ENCODE measurements around the gene STRA6.

Gene STRA6

DNA sequence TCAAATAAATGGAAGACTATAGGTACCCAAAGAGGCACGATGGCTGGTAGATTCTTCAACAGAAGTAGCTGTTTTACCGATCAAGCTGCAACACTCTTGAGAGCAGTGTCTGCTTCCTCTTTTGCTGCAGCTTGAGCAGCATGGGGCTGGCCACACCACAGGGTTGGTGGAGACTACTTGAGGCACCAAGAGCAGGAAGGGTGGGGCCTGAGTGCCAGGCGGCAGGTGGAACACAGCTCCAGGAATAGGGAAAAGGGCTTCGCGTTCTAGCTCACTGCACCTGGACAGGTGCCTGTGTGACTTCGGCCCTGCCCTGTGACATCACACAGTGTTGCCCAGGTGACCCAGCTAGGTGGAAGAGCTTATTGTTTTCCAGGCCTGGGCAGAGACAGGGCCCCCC is 33.4 kb upstream of the STRA6 start, which contains the start of gene CCDC33:
Gene CCDC33 (plus strand): TSS at position 365 of the 400 bp plus-strand sequence. CDS start 394 bp downstream, outside the sequence.
- in situ Hi-C loops (cut with HindIII; ENCODE audit: low pct_unique_long_range_greater_than_20kb, low sequenced_read_pairs), result no loop called here
- DNase-seq (ENCODE audit: low read depth in 1 of 2, low spot score in 1 of 2), result no peak
- TF ChIP-seq JUND (IDR thresholded peaks at IDR 0.05; ENCODE audit: low read depth), result no peak

DNA sequence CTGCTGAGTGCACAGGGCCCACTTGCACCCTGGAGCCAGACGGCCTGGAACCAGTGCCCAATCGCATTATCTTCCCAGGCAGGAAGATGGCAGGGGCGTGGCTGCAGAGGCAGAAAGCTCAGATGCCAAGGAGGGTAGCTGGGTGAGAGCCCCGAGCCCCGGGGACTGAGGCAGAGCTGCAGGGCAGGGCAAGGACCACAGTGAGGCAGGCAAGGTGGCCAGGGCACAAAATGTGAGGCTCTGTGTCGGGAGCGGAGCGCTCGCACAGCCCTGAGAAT is 31.9 kb upstream of the STRA6 start:
- in situ Hi-C loops (cut with HindIII; ENCODE audit: low pct_unique_long_range_greater_than_20kb, low sequenced_read_pairs), result no loop called here
- DNase-seq (ENCODE audit: low read depth in 1 of 2, low spot score in 1 of 2), result no peak
- no peak for TF ChIP-seq JUND (IDR thresholded peaks at IDR 0.05; ENCODE audit: low read depth)

DNA sequence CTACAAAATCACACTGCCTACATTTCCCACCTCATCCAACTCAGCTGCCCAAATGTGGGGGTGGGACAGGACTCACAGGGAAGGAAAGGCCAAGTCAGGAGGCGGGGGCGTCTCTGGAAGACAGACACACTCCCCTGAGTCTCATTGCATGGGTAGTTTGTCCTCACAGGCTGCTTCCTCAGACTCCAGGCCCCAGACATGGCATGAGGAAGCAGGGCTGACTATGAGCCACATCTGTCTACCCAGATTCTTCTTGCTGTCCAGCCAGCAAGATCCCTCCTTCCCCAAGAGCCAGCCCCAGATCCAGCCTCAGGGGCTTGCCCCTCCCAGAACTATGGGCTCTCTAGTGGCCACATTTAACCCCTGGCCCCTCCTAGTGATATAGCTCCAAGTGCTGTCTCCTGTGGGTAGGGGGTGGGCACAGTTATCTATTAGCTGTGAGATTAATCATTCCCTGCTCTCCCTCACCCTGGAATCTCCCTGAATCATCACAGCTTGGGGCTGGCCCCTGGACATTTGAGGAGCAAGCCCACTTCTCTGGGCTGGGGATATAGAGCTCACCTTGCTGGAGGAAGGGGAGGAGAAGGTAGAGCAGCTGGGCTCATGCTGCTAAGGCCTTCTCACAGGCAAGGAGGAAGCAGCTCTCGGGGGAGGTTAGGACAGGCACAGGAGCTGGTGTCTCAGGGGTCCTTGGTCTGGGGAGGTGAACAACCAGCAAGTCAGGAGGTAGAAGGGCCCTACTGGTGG is 31.4 kb upstream of the STRA6 start:
- in situ Hi-C loops (cut with HindIII; ENCODE audit: low pct_unique_long_range_greater_than_20kb, low sequenced_read_pairs), result no loop called here
- no peak for TF ChIP-seq JUND (IDR thresholded peaks at IDR 0.05; ENCODE audit: low read depth)
- DNase-seq (ENCODE audit: low read depth in 1 of 2, low spot score in 1 of 2), result no peak

DNA sequence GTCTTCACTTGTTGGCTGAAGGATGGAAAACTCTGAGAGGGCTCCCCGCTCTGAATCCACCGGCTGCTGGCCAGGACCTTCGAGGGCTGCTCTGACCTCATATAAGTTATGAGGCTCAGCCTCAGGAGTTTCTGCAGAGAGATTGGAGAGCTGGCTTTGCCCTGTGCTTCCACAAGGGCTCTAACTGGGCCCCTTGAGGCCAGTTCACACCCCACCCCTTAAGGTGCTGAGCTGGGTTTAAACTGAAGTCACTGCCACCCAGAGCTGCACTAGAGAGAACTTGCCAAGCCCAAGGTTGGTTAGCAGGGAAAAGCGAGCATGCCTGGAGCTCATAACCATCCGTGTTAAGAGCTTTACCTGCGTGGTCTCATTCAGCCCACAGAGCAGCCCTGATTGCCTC is 30.8 kb upstream of the STRA6 start:
- in situ Hi-C loops (cut with HindIII; ENCODE audit: low pct_unique_long_range_greater_than_20kb, low sequenced_read_pairs), result no loop called here
- no peak for TF ChIP-seq JUND (IDR thresholded peaks at IDR 0.05; ENCODE audit: low read depth)
- no peak for DNase-seq (ENCODE audit: low read depth in 1 of 2, low spot score in 1 of 2)

DNA sequence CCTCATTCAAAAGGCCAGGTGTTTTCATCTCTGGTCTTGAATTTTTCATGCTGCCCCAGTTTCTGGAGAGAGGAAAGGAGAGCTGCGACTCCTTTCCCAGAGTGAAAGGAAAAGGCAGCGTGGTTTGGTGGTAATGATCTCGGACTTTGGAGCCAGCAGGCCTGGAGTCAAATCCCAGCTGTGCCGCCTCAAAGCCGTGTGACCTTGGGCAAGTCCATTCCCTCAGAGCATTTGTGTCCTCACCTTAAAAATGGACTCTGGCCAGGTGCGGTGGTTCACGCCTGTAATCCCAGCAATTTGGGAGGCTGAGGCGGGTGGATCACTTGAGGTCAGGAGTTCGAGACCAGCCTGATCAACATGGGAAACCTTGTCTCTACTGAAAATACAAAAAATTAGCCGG is 28.9 kb upstream of the STRA6 start:
- DNase-seq (ENCODE audit: low read depth in 1 of 2, low spot score in 1 of 2), result no peak
- TF ChIP-seq JUND (IDR thresholded peaks at IDR 0.05; ENCODE audit: low read depth), result no peak
- in situ Hi-C loops (cut with HindIII; ENCODE audit: low pct_unique_long_range_greater_than_20kb, low sequenced_read_pairs), result no loop called here

DNA sequence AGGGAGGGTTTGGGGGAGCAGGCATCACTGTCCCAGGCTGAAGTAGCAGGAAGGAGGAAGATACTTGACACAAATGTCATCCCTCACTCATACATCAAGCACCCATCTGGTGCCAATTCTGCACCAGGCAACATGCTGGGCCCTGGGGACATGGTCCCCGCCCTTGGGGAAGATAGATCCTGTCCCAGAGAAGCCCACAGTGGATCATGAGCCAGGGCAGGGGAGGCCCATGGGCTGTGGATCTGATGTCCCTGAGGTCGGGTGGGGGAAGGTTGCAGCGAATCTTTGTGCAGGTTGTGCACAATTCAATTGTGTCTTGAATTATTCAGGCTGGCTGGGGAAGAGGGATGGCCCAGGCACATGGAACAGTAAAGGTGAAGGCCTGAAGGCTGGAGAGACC is 27.1 kb upstream of the STRA6 start:
- DNase-seq (ENCODE audit: low read depth in 1 of 2, low spot score in 1 of 2), result no peak
- in situ Hi-C loops (cut with HindIII; ENCODE audit: low pct_unique_long_range_greater_than_20kb, low sequenced_read_pairs), result no loop called here
- TF ChIP-seq JUND (IDR thresholded peaks at IDR 0.05; ENCODE audit: low read depth), result no peak

DNA sequence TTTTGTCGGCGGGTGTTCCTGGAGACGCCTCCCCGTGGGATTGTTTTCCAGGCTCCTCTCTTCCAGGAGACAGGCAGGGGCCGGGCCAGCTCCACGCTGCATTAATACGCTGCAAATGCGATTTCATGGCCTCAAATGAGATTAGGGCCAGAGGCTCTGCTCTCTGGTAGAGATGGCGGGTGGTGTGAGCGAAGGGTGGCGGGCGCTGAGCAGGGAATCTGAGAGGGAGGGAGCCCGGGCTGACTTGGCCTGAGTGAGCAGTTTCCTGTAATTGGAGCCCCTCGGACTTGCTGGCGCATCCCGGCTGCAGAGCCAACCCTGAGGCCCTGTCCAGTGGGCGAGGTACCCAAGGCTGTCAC is 26.1 kb upstream of the STRA6 start:
- in situ Hi-C loops (cut with HindIII; ENCODE audit: low pct_unique_long_range_greater_than_20kb, low sequenced_read_pairs), result no loop called here
- no peak for DNase-seq (ENCODE audit: low read depth in 1 of 2, low spot score in 1 of 2)
- TF ChIP-seq JUND (IDR thresholded peaks at IDR 0.05; ENCODE audit: low read depth), result no peak

DNA sequence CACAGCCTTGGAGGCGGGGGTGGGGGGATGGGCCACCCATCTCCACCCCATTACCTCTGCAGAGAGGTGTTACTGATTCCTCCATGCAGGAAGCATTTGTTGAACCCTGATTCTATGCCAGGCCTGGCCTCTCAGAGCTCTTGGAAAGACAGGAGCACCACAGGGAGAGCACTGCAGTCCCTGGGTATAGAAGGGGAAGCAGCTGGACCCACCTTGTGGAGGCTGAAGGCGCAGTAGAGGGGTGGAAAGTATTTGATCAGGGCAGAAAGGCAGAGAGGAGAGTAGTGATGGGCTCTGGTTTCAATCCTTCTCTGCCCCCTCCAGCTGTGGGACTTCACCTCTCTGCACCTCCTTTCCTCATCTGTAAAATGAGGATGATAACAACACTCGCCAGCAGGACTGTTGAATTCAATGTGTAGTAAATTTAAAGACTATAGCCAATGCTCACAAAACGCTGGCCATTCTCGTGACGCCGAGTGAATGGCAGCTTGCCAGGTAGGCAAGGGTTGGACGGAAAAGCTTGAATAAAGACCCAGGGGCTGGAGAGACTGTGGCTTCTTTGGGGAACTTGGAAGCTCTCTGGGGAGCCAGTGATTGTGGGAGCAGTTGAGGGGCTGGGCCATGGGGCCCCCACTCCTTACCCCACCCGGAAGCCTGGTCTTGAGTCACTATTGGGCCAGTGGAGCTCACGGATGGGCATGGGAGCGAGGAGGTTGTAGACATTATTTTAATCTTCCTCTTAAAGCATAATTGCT is 25.6 kb upstream of the STRA6 start:
- no peak for TF ChIP-seq JUND (IDR thresholded peaks at IDR 0.05; ENCODE audit: low read depth)
- DNase-seq (ENCODE audit: low read depth in 1 of 2, low spot score in 1 of 2), result no peak
- in situ Hi-C loops (cut with HindIII; ENCODE audit: low pct_unique_long_range_greater_than_20kb, low sequenced_read_pairs), result no loop called here

DNA sequence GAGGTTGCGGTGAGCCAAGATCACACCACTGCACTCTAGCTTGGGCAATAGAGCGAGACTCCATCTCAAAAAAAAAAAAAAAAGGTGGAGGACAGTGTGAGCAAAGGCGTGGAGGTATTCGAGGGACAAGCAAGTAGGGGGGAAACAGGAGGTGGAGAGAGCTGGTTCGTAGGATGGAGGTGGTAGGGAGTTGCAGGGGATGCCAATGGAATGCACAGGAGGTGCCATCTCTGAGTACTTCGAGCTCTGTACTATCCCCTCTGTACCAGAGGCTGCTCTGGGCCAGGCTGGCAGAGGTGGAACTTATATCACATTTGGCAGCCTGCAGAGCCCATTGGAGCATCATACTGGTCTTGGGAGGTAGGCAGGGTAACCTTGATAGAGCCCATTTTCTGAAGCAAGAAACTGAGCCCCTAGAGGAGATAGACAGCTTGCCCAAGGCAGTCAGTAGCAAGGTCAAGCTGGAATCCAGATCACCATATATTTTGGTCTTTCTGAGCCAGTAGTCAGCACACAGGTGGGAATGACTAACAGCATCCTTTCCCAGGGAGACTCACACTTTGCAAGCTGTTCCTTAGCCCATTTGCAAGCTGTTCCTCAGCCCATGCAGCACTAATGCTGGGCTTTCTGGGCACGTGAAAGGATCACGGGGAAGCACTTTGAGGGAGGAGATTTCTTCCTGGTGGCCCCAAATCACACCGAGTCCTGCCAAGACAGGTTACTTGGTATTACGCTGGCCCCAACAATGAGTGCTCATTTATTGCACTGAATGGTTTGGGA is 24.4 kb upstream of the STRA6 start:
- no peak for TF ChIP-seq JUND (IDR thresholded peaks at IDR 0.05; ENCODE audit: low read depth)
- in situ Hi-C loops (cut with HindIII; ENCODE audit: low pct_unique_long_range_greater_than_20kb, low sequenced_read_pairs), result no loop called here
- no peak for DNase-seq (ENCODE audit: low read depth in 1 of 2, low spot score in 1 of 2)

DNA sequence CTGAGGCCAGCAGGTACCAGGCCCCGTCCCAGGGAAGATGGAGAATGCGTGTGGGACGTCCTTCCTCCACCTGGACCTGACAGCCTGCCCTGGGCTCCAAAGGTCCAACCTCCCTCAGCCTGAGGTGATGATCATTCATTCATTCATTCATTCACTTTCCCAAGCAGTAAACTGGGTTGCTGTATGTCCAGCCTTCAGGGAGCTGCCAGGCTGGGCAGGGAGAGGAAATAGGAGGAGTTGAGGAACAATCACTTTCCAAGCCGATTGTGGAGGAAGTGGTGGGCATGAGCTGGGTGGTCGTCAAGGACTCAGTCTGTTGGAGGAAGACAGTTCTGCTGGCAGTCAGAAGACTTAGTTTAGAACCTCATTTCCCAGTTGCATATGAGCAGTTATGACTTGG is 23.3 kb upstream of the STRA6 start:
- no peak for DNase-seq (ENCODE audit: low read depth in 1 of 2, low spot score in 1 of 2)
- no peak for TF ChIP-seq JUND (IDR thresholded peaks at IDR 0.05; ENCODE audit: low read depth)
- in situ Hi-C loops (cut with HindIII; ENCODE audit: low pct_unique_long_range_greater_than_20kb, low sequenced_read_pairs), result no loop called here

DNA sequence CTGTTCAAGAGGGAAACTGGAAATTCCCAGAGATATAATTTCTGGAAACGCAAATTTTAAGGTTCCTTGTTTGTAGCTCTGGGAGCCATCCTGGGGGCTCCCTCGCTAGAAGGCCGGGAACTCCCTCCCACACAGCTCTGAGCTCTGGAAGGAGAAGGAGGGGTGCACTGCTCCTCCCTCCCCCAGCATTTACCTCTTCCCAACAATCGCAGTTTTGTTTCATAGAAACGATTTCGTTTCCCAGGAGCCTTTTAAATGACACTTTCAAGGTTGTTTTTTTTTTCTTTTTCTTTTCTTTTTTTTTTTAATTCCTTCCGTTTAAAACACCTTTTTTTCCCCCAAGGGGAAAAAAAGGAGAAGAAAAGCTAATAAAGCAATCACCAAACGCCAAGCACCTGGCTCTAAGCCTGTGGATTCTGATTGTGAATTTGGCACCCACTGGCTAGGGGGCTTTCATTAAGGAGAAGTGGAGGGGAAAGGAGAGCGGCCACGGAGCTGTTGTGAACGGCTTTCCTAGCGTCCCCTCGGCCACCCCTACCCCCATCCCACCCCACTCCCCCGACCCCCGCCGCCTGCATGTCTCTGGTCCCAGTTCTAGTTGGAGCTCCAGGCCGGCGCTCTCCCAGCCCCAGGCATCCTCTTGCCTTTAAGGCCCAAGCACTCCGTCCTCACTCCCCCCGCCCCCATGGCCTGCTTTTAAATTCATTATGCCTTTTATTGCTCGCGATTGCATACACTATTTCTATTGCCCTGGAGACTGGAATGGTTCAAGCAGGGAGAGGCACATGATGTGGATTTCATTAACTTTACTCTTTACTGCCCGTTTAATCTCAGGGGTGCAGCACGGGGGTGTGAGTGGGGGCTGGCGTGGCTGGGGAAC is 19.9 kb upstream of the STRA6 start:
- in situ Hi-C loops (cut with HindIII; ENCODE audit: low pct_unique_long_range_greater_than_20kb, low sequenced_read_pairs), result no loop called here
- DNase-seq (ENCODE audit: low read depth in 1 of 2, low spot score in 1 of 2), result no peak
- no peak for TF ChIP-seq JUND (IDR thresholded peaks at IDR 0.05; ENCODE audit: low read depth)

Data from T47D (cell line).